A172 (cell line): Measurements from ENCODE around the gene ZNF775. TPM values are rescaled to one million over a fixed set of nuclear protein-coding genes. Genes with fewer than 3 reads are reported as not detected.
A peak's percentile ranks its signal among the peaks of the same experiment; 100 is the strongest.

Source experiments
- DNase-seq: peaks from one replicate; pipeline ENCODE4 v3.0.0-alpha.2; 2015; ENCODE audit warnings: low spot score
- total RNA-seq: library from RNA; depleted of rRNA; stranded (reverse); fragments of >200 nt; shearing (Covaris generic); gene quantifications from 2 replicates; pipeline ENCODE4 v1.2.3, GENCODE V29; 2014

ZNF775 gene
- total RNA-seq, 1 experiment from 2014 or later: 11.1 TPM

DNA sequence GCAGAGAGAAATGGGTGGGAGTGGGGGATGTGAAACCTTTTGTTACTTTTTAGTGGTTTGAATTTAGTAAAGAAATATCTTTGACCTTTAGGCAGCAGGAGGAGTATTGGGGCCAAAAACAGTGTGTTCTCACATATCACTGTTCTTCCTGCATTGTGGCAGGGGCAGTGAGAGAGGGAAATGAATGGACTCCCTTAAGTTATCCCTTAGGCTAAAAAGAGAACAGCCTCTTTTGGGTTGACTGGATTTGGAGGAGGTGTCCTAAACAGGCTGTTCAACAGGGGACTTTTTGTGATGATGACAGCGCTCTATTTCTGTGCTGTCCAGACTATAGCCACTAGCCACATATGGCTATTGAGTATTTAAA lies 22.3 kb downstream of the ZNF775 start:
- DNase-seq: no peak

DNA sequence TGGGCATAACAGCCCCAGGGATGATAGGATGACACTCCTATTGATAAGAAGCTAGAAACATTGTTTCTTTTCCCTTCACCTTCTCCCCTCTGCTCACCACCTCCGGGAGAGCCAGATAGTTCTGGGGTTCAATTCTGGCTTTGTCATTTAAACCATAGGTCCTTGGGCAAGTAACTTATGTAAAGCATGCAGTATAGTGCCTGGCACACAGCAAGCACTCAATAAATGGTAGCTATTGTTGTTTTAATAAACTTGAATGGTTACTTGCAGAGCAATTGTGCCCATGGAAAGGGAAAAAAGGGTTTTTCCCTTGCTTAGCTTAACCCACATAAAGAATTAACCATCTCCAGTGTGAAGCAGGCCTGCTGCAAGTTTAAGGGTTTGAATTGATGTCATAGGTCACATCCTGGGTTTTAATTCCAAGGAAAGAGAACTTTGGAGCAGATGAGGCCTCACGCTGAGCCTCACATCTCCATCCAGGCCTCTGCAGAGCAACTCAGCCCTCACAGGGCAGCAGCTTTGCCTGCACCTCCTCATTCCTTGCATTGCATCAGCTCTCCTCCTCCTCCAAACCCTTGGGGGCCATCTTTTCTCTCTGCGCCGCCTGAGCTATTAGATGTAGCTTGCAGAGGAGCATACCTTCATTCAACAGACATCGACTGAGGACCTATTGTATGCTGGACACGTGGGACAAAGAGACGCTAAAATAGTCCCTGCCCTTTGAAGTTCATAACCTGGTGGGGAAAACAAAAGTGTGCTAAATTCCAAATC lies 22.9 kb downstream of the ZNF775 start:
- DNase-seq: no peak

DNA sequence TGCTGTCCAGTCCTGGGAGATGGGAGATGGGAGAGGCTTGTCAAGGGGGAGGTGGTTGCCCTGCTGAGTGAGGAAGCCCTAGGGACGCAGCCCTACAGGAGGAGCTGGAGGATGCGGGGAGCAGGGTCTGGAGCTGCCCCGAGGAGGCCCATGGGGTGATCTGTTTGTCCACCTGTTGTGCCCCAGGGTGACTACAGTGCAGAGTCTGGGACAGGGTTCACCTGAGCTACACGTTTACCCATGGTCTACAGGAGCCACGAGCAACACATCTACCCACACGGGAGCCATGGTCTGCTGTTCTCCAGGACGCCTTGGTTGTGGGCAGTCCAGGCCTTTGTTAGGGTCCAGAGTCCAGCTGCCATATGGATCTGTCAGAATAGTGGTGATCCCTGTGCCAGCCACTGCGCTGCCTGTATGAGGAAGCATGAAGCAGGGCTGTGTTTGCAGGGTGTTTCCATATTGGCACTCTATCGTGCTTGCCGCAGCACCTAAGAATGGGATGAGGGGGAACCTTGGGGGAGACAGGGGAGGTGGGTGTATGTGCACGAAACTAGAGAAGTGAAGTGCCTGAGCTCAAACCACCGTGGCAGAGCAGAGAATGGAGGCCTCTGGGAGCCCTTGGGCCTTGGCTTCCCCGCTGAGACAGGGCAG lies 23.7 kb downstream of the ZNF775 start:
- DNase-seq: no peak

DNA sequence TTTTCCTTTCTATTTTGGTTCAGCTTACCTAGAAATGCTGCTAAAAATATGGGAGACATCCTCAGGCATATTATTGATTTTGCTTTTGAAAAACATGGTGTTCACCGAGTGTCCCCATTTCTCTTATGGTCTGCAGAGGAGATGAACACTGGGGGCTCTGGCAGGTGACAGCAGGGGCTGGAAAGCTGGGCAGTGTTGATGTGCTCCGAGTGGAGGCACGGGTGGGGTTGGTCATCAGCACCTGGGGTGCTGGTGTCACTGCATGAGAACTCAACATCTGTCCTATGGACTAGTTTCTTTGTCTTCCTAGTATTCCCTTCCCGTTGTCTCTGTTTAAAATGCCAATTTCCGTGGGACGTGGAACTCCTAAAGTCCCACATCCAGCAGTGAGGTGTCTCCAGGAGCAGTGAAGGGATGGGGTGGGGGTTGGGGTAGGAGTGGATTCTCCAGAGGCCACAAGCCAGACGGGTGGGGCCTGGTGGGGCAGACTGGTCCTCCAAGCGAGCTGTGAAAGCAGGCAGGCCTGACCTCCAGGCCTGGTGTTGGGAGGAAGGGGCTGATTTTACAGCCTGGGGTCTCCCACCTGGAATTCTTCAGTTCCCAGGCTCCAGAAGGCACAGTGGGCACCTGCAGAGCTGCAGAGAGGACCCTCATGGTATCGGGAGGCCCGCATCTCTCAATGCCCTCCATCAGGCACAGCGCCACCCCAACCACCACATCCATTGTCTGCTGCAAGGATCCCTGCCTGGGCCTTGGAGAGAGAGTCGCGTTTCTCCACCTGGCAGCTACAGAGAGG lies 24.4 kb downstream of the ZNF775 start:
- no peak for DNase-seq

DNA sequence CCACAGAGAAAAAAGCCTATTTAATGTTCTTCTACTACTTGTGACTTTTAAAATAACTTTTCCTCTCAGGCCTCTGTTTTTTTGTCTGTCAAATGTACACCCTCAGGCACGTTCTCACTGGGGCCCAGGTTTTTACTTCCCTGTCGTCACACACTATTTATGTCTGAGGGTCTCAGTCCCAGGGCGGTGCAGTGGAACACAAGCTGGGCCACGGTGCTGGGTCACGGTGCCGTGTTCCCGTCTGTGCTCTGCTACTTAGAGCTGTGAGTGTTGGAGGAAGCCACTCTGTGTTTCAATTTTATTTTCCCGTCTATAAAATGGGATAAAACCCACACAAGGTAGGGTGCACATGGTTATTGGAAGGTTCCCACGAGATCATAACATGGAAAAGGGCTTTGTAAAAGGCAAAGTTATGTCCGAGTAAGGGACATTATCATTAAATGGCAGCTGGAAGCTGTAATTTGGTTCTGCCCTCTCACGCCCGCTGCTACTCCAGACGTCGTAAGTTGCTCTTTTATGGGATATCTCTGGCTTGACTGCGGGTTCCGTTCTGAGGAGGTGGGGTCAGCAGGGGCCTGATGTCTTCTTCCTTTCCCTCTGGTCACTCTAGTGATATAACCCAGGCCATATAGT lies 25.2 kb downstream of the ZNF775 start:
- no peak for DNase-seq

DNA sequence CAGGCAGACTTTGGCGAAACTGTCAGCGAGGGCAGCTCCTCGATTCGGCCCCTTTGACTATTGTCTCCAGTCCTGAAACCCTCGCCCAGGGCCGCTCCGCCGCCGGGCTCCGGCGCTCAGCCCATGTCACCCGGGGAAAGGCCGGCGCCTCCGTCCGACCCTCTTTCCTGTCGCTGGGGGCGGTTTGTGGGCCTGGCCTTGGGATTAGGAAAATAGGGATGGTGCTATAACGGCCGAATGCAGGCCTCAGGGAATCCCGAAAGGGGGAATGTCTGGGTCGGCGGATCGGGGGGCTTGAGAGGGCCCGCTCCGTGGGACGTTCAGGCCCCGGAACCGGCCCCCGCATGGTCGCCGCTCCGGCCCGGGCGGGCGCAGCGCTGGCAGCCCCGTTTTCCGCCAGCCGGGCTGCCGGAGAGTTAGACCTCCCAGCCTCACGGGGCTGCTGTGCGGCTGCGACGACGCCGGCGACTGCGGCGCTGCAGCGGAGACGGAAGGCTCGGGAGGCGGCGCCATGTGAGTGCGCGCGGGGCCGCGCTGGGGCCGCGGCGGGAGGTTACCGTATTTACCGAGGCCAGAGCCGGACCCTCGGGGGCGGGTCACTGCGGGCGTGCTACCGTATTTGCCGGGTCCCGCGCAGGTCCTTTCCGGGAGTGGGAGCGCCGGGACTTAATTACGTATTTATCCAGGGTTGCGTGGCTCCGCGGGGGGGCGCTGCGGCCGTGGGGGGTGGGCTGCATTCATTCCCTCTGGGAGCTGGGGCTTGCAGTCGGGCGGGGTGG lies 25.9 kb downstream of the ZNF775 start:
- peak; percentile 36 for DNase-seq

DNA sequence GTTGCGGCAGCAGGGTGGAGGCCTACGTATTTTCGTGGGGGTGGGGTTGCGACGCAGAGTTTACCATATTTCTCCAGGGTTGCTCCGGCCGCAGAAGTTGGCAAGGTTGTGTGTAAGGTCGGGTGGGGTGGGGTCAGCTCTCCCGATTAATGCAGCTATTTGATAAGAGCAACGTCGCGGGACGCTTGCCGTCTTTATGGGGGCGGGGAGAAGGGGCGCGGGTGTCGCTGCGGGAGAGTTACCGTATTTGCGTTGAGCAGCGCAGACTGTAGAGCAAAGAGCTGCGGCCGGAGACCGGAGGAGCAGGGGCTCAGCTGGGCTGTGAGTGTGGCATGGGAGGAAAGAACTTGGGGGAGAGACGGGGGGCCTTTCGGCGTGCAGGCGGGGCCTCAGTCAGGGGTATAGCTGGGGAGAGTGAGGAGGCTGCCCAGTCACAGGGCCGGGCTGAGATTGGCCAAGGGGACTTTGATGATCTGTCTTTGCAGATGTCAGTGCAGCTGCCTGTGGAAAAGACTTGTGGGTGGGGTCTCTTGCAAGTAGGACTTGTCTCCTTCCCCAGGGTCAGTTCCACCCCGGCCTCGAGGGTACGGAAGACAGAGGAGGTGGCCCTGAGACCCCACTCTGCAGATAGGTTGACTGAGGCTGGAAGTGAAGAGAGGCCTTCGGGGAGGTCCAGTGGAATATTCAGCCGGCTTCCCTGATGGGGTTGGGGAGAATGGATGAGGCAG lies 26.6 kb downstream of the ZNF775 start:
- DNase-seq: peak; percentile 11

DNA sequence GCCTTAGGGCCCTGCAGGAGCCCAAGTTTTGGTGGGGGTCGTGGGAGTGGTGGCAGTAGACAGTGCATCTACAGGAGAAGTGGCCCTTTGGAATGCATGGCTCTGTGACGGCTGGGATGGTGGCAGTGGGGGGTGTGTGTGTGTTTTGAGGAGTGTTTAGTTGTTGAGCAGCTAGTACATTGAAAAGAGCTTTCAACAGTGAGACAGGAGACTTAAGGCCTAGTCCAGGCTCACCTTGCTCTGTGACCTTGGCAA lies 27.1 kb downstream of the ZNF775 start:
- DNase-seq: no peak

DNA sequence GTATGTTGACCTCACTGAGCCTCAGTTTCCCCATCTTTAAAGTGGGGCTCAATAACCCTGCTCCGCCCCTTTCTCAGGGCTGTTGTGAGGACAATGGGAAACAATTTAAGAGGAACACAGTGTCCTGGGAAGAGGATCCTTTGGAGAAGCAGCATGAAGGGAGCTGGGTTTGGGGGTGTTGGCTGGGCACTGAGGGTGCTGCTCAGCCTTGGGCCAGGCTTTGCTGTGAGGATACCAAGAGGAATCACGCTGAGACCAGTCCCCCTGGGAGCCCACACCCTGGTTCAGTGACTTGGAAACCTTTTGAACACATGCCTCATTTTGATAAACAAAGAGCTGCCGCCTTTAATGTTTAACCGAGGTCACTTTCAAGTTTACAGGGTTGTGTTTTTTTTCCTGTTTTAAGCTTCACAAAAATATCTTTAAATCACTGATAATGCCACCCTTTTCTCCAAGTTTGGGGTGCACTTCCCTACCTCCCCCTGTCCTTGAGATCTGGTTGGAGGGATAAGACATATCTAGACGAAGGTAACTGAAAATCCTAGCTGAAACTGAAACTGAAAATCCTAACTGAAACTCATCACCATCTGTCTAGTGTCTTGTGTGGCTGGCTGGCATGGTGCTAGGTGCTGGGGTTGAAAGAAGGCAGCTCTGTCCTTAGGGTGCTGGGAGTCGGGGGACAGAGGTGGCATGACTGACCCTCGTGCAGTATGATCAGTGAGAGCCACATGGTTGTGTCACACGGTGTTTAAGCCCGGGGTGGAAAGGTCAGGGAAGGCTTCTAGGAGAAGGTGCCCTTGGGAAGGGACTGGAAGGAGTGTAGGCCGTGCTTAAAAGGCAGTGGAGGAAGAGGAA lies 27.7 kb downstream of the ZNF775 start:
- no peak for DNase-seq

DNA sequence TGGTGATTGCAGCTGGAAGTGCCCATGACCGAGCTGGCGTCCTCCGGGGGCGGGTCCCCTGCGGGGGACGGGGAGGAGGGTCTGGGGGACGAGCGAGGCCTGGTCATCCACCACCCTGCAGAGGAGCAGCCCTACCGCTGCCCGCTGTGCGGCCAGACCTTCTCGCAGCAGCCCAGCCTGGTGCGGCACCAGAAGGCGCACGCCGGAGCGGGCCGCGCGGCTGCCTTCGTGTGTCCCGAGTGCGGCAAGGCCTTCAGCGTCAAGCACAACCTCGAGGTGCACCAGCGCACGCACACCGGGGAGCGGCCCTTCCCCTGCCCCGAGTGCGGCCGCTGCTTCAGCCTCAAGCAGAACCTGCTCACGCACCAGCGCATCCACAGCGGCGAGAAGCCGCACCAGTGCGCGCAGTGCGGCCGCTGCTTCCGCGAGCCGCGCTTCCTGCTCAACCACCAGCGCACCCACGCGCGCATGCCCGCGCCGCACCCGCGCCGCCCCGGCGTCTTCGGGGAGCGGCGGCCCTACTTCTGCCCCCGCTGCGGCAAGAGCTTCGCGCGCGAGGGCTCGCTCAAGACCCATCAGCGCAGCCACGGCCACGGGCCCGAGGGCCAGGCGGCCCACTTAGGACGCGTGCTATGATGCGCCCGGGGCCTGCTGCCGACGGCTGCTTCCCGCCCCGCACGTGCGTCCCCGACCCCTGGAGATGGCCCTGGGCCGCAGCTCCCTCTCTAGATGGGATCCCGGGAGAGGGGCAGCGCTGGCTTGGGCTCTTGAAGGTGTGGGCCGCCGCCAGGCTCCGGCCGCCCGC lies 28.7 kb downstream of the ZNF775 start:
- no peak for DNase-seq

DNA sequence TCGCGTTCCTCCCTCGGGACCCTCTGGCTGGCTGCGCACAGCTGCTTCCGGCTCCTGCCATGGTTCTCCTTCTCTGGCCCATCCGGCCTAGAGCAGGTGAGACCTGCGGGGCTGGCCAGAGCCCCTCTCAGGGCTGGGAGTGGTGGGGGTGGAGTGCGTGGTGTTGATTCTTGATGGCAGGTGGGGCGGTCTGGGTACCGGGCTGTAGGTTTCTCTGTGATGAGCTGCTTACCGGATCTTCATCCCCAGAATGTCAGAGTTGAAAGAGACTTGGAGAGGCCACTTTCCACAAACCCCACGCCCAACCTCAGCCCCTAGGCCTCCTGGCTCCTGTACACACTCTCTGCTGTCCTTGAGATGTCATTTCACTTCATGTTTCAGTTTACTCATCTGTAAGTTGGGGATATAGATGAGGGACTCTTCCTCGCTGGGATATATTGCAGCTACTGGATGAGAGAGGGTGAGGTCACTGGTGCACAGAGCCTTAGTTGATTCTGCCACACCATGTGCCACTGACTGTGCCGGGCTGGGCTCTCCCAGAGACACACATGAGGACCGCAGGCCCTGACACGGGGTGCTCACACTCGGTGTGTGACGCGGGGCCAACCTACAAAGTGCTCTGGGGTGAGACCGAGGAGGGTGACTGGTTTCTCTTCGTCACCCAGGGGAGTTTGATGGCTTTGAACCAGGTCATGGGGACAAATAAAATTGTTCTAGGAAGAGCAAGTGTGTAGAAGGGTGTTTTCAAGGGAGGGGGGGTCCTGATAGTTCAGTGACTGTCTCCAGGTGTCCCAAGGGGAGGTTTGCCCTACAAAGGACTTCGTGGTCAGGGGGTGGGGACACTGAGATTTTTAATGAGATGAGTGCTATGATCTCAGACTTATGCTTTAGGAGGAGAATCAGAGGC lies 29.5 kb downstream of the ZNF775 start:
- no peak for DNase-seq

DNA sequence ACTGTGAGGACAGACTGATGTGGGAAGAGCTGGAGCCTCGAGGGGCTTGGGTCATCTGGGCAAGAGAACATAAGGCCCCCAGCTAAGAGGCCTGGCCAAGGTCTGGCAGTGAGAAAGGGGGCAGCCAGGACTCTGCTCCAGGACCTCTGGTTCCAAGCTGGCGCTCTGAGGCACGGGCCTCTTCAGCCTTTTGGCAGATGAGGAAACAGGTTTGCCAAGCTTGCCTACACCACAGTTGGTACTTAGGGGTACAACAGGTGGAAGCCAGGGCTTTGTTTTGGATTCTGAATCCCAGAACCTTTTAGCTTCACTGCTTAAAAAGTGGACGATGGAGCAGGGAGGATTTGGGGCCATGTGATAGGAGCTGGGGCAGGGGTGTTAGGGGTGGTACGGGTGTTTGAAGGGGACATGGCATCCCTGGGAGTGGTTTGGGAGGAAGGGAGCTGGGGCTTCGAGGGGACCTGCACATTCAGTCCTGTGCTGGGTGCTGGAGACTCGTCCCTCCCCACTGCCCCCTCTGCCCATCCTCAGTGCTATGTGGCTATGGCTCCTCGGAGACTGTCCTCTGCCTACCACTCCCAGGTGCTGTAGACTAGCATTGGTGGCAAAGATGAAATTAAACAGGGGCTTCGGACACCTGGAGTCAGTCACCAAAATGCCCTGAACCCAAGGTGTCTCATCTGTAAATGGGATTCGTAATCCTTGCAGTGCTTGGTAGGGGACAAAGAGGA lies 30.3 kb downstream of the ZNF775 start:
- DNase-seq: no peak

DNA sequence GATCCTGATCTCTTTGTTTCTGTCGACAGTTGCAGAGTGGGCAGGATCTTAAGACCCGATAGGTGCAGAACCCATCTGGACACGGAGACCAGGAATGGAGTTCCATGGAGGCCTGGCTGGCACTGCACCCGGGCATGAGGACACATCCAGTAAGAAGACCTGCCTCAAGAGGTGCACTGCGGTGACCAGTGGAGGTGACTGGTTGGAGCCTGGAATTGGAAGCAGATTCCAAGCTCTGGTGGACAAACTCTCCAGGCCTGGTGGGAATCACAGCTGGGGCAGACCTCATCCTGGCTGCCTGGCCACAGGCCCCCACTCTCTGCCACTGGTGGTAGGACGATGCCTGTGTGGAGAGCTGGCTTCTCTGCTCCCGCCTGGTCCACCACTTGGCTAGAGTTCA lies 31.0 kb downstream of the ZNF775 start:
- no peak for DNase-seq

DNA sequence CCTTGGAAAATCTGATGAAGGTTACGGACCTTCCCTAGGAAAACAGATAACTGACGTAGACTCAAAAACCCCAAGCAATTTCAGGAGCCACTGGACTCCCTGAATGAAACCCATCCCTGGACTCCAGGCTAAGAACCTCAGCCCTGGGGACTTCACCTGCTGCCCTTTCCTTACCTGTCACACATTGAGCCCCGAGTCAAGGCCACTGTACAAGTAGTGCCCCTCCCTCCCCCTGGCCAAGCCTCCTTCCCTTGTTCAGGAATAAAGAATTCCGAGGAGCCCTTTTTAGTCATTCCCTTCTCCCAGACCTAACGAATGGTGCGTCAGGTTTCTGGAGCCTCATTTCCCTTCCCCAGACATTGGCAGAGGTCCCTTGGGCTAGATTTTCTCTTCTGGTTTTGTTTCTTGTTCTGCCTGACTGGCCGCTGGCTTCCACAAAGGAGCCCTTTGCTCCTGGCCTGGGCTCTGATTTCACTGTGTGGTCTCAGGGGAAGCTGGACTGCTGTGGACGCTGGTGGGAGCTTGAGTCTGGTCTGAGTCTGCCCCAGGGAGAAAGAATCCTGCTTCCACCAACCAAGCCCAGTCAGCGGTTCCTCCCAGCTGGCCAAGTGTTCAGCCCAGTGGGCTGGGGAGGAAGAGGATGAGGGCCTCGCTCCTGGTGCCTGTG lies 31.7 kb downstream of the ZNF775 start:
- DNase-seq: no peak

DNA sequence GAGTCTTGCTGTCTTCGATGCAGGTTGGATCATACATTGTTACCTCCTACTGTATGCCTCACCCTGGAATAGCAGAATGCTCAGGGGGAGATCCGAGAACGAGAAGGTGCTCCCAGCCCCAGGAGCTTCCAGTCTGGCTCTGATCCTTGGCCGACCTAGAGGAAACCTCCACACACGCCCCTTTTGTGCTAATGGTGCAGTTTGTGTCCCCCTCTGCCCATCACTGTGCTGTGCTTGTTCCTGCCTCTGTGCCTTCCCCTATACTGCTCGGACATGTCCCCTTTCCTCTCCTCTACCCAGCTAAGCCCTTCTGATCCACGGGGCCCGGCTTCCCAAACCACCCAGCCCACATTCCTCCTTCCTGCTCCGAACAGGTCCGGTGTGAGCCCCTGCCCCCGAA lies 32.5 kb downstream of the ZNF775 start:
- no peak for DNase-seq

DNA sequence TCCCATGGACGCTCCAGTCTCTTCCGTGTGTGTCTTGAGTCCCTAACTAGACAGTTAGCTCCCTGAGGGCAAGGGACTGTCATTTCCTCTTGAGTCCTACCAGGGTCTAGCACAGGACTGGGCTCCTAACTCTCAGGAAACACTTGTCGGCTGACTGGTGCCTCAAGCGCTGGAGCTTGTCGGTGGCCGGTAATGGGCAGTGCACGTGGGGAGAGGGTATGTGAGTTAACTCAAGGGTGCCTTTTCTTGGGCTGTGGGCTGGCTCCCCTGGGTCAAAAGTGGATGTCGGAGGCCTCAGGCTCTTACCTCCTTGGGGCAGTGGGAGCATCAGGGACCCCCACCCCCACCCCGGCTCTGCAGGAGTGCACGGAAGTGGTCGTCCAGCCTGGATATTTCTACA lies 32.9 kb downstream of the ZNF775 start:
- no peak for DNase-seq
